ENCODE results near the gene DIPK1A.
A peak's percentile ranks its signal among the peaks of the same experiment; 100 is the strongest.

The DIPK1A gene

GRCh38 chr1:92833840-92834239, 127.4 kb downstream of the DIPK1A start:
- no peak for DNase-seq

- no peak for DNase-seq
These were observed 128.6 kb downstream of the DIPK1A start for GRCh38 chr1:92832537-92833114.

GRCh38 chr1:92831762-92832536, 129.3 kb downstream of the DIPK1A start, which contains the start of gene RPL5:
RPL5 (plus strand) TSS chr1:92832040; CDS start chr1:92832115, 75 bp downstream.
- DNase-seq = peak; percentile 98

GRCh38 chr1:92831368-92831761, 129.9 kb downstream of the DIPK1A start:
- no peak for DNase-seq

- no peak for DNase-seq
These were observed 134.5 kb downstream of the DIPK1A start for GRCh38 chr1:92826792-92827191.

GRCh38 chr1:92822879-92823278, 138.4 kb downstream of the DIPK1A start:
- DNase-seq = no peak

- DNase-seq = no peak
These were observed 140.7 kb downstream of the DIPK1A start for GRCh38 chr1:92820551-92820950.

- no peak for DNase-seq
These were observed 141.2 kb downstream of the DIPK1A start for GRCh38 chr1:92820024-92820423.

- no peak for DNase-seq
These were observed 143.1 kb downstream of the DIPK1A start for GRCh38 chr1:92817986-92818764.

- DNase-seq = no peak
These were observed 144.0 kb downstream of the DIPK1A start for GRCh38 chr1:92817137-92817697.

GRCh38 chr1:92816732-92817131, 144.5 kb downstream of the DIPK1A start:
- DNase-seq = no peak

GRCh38 chr1:92808381-92808780, 152.9 kb downstream of the DIPK1A start:
- DNase-seq = no peak

GRCh38 chr1:92805216-92805615, 156.0 kb downstream of the DIPK1A start:
- DNase-seq = no peak

GRCh38 chr1:92804721-92805201, 156.5 kb downstream of the DIPK1A start:
- DNase-seq = no peak

GRCh38 chr1:92803140-92803887, 157.9 kb downstream of the DIPK1A start:
- no peak for DNase-seq

- DNase-seq = no peak
These were observed 163.3 kb downstream of the DIPK1A start for GRCh38 chr1:92797961-92798360.

GRCh38 chr1:92797297-92797696, 164.0 kb downstream of the DIPK1A start:
- no peak for DNase-seq

- no peak for DNase-seq
These were observed 166.1 kb downstream of the DIPK1A start for GRCh38 chr1:92795166-92795565.

- no peak for DNase-seq
These were observed 168.9 kb downstream of the DIPK1A start for GRCh38 chr1:92792340-92792782.
